AG09319 (cell line): ENCODE measurements around the gene GRAMD2A.

ENCODE experiments used
- DNase-seq: peaks from one replicate; pipeline ENCODE4 v3.0.0-alpha.2; 2010; ENCODE audit warnings: low read depth; ENCODE audit errors: extremely low read depth
- CTCF ChIP-seq: IDR thresholded peaks from 2 replicates; pipeline ENCODE4 v1.5.1; 2011; ENCODE audit warnings: low read depth, mild to moderate bottlenecking, inconsistent platforms, low read length, moderate library complexity

The GRAMD2A gene

GRCh38 chr15:72198356-72199204 is 993 bp upstream of the GRAMD2A start:
- TF ChIP-seq CTCF: no peak
- no peak for DNase-seq

GRCh38 chr15:72197041-72197459 is 537 bp downstream of the GRAMD2A start:
- no peak for DNase-seq
- no peak for TF ChIP-seq CTCF

- DNase-seq: no peak
- no peak for TF ChIP-seq CTCF
Observed at GRCh38 chr15:72196409-72197040, 1.1 kb downstream of the GRAMD2A start.

DNA sequence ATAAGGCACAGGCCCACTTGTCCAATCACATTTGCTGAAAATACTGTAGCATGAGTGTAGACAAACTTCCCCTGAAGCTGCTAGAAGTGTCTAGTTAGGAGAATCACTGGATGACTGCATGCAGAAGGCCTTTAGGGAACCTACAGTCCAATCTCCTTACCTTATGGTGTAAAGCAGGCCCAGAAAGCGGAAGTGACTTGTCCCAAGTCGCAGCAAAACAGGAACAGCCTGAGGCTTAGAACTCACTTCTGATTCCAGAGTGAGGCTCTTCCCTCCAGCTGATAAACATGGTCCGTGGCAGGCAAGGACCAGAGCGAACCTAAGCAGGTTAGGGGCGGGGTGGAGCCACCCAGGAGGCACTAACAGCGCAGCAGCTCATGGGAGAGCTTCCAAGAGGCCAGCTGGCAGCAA is 2.5 kb downstream of the GRAMD2A start:
- no peak for TF ChIP-seq CTCF
- no peak for DNase-seq

DNA sequence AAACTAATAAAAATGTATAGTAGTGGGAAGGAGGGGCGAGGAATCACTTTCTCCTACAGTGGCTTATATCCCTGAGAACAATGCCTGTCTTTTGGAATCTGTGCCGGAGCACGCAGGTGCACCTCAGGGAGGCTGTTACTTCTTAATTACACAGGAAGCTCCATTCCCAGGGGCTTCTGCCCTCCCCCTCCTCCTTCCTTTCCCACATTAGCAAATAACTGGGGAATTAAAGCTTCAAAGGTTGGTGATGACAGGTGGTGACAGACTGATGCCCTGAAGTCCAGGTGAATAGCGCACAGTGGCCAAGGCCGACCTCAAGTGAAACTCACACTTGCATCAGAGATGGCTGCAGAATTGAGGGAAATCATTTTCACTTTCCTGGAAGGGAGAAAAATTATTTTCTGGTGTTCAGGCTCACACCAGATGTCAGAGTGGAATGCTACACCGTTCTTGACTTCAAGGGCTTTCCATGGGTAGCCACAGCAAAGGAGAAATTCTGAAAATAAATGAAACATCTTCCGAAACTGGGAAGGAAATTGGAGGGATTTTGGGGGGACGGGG is 3.7 kb downstream of the GRAMD2A start:
- DNase-seq: no peak
- TF ChIP-seq CTCF: no peak

GRCh38 chr15:72192416-72192815 is 5.2 kb downstream of the GRAMD2A start:
- no peak for DNase-seq
- TF ChIP-seq CTCF: no peak

DNA sequence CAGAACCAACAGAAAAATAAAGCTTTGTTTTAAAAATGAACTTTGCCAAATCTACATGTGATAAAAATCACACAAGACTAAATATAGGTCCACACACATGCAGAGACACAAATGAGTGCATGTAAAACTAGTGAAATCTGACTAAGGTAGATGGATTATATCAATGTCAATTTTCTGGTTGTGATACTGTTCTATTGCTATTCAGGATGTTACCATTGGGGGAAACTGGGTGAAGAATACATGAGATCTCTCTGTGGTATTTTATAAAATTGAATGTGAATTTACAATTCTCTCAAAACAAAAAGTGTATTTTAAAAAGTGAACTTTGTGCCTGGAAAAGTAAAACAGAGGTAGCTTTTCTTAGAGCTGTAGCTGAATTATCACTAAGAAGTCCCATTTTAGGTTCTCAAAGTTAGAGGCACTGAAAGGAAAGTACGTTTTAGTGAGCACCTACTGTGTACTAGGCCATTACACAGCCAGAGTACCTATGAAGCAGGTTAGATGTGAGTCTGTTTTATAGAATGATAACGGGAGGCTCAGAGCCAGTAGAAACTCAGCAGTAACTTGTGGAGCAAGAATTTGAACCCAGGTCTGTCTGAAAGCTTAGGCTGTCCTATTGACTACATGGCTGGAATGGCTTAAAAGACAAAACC is 8.2 kb downstream of the GRAMD2A start:
- no peak for DNase-seq

More for the DNA sequence above, 8.2 kb downstream of the GRAMD2A start:
- no peak for TF ChIP-seq CTCF
